Prostate gland (tissue), 2 donors: Measurements from ENCODE around the gene RNU7-1.

Source experiments
- CTCF ChIP-seq, 4 experiments: fragments of 200-600 bp in 2 of 4; fragments of 450-650 bp in 2 of 4; sonication (generic) in 2 of 4; IDR thresholded peaks; 1 replicate in 3 of 4; 2 replicates in 1 of 4; pipeline ENCODE4 v1.5.1; 2016 to 2019; ENCODE audit warnings: antibody characterized with exemption in 4 of 4, mild to moderate bottlenecking in 2 of 4, moderate library complexity in 2 of 4
- POLR2A ChIP-seq: fragments of 450-650 bp; IDR thresholded peaks from one replicate; pipeline ENCODE4 v1.6.1; 2016; ENCODE audit warnings: antibody characterized with exemption, mild to moderate bottlenecking
- POLR2AphosphoS5 ChIP-seq: sonication (generic); formaldehyde crosslinking; IDR thresholded peaks from one replicate; pipeline ENCODE4 v1.6.1; 2017; ENCODE audit warnings: antibody characterized with exemption

- TF ChIP-seq CTCF (IDR thresholded peaks at IDR 0.05), result no peak
- no peak for TF ChIP-seq POLR2AphosphoS5
- no peak for TF ChIP-seq POLR2A
Observed at GRCh38 chr12:6960593-6961277, 17.1 kb downstream of the RNU7-1 start.
